Coronary artery (tissue), 2 donors: Measurements from ENCODE around the gene SH3D19.

Source experiments
- DNase-seq: peaks from one replicate; pipeline ENCODE4 v3.0.0-alpha.2; 2017; ENCODE audit warnings: low spot score
- H3K27ac ChIP-seq, 2 donors: fragments of 200-600 bp; sonication (generic); one replicate each; pipeline ENCODE4 v1.5.1; 2016 to 2019
- H3K4me3 ChIP-seq: fragments of 200-600 bp; sonication (generic); 2 replicates; pipeline ENCODE4 v1.5.1; 2016; ENCODE audit warnings: mild to moderate bottlenecking, moderate library complexity
- CTCF ChIP-seq: fragments of 200-600 bp; sonication (generic); IDR thresholded peaks from one replicate; pipeline ENCODE4 v1.5.1; 2019; ENCODE audit warnings: antibody characterized with exemption

Gene SH3D19

DNA sequence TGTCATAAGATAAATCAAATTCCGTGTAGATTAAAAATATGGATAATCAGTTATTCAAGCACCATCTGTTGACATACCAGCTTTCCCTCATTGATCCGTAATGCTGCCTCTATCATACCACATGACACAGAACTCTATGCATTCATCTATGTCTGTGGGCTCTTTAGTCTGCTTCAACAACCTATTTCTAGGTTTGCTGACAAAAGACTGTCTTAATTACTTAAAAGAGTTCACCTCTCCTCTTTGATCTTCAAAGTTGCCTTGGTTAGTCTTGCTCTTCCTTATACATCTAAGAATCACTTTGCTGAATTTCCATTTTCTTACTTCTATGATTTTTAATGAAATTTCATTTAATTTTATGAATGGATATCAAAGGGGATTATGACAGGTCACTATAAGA, 105.5 kb downstream of the SH3D19 start:
- no peak for TF ChIP-seq CTCF

GRCh38 chr4:151219091-151219490, 106.3 kb downstream of the SH3D19 start:
- no peak for DNase-seq
- Histone ChIP-seq H3K4me3 (no peak overlapping the region), H3K27ac (no peak overlapping the region)
- no peak for TF ChIP-seq CTCF

More for the DNA sequence above, 105.5 kb downstream of the SH3D19 start:
- Histone ChIP-seq H3K27ac (no peak overlapping the region), H3K4me3 (no peak overlapping the region)
- DNase-seq, result no peak

DNA sequence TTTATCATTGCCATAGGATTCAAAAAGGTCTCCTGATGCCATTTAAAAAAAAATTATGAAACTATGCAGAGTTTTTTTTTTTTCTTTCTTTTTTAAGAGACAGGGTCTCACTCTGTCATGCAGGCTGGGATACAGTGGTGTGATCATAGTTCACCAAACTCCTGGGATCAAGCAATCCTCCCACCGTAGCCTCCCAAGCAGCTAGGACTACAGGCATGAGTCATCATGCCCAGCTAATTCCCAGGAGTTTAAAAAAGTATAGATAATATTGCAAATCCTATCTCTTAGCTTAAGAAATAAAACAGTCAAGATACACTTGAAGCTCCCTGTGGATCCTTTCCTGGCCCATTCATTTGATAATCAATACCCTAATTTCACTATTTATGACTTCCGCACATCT, 107.1 kb downstream of the SH3D19 start:
- DNase-seq, result no peak
- no peak overlapping the region for H3K4me3 ChIP-seq
- TF ChIP-seq CTCF, result no peak
- H3K27ac ChIP-seq, result no peak overlapping the region

- TF ChIP-seq CTCF, result no peak
- Histone ChIP-seq H3K27ac (no peak overlapping the region), H3K4me3 (no peak overlapping the region)
- no peak for DNase-seq
Measured at GRCh38 chr4:151217326-151217725, 108.1 kb downstream of the SH3D19 start.

DNA sequence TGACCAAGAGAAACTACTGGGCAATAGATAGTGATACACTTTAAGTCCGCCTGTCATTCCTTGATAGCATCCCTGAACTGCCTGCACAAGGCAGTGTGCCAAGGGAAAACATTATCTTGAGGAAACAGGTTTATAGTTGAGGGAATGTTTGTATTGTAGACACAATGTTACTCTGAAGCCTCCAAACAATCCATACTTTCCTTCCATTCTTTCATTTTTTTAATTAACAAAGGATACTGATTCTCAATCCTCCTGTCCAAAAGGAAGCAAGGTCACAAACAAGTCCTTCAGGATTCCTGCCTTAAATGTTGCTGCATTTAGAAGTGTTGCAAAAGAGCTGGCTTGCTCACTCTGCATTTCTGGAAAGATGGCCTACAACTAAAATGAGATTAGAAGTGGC, 110.1 kb downstream of the SH3D19 start:
- no peak for DNase-seq
- Histone ChIP-seq H3K27ac (peak overlapping the region in 1 of 2 donors; percentile 1), H3K4me3 (no peak overlapping the region)
- TF ChIP-seq CTCF, result no peak

GRCh38 chr4:151207868-151208267, 117.5 kb downstream of the SH3D19 start:
- H3K27ac ChIP-seq, result peak overlapping the region in 1 of 2 donors; percentile 68
- no peak for TF ChIP-seq CTCF
- H3K4me3 ChIP-seq, result no peak overlapping the region
- no peak for DNase-seq

GRCh38 chr4:151207186-151207585, 118.2 kb downstream of the SH3D19 start:
- Histone ChIP-seq H3K4me3 (no peak overlapping the region), H3K27ac (peak overlapping the region in 1 of 2 donors; percentile 68)
- DNase-seq, result no peak
- TF ChIP-seq CTCF, result no peak
